GM11168 (cell line): ENCODE results near the gene ATP2C1.
"Not testable (repeated sequence)": the region's sequence is repeated elsewhere in the genome, so short reads cannot be mapped to it uniquely, and the experiment has no call there.

ENCODE experiments used
- in situ Hi-C: fragments of 300-500 bp; cut with MboI; formaldehyde crosslinking; loops from one replicate; pipeline ENCODE4 v1.12.0; 2022; ENCODE audit warnings: low sequenced_read_pairs; ENCODE audit not compliant: unreplicated experiment

Gene ATP2C1, protein sequence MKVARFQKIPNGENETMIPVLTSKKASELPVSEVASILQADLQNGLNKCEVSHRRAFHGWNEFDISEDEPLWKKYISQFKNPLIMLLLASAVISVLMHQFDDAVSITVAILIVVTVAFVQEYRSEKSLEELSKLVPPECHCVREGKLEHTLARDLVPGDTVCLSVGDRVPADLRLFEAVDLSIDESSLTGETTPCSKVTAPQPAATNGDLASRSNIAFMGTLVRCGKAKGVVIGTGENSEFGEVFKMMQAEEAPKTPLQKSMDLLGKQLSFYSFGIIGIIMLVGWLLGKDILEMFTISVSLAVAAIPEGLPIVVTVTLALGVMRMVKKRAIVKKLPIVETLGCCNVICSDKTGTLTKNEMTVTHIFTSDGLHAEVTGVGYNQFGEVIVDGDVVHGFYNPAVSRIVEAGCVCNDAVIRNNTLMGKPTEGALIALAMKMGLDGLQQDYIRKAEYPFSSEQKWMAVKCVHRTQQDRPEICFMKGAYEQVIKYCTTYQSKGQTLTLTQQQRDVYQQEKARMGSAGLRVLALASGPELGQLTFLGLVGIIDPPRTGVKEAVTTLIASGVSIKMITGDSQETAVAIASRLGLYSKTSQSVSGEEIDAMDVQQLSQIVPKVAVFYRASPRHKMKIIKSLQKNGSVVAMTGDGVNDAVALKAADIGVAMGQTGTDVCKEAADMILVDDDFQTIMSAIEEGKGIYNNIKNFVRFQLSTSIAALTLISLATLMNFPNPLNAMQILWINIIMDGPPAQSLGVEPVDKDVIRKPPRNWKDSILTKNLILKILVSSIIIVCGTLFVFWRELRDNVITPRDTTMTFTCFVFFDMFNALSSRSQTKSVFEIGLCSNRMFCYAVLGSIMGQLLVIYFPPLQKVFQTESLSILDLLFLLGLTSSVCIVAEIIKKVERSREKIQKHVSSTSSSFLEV

GRCh38 chr3:130893376-130894129 is at the start of gene ATP2C1:
ATP2C1 (plus strand) TSS chr3:130894084; CDS start chr3:130894770, 686 bp downstream.
- in situ Hi-C loops = loop anchor here (5.0 kb wide), 1 partner anchor 136 kb away; no protein-coding TSS in a partner anchor

DNA sequence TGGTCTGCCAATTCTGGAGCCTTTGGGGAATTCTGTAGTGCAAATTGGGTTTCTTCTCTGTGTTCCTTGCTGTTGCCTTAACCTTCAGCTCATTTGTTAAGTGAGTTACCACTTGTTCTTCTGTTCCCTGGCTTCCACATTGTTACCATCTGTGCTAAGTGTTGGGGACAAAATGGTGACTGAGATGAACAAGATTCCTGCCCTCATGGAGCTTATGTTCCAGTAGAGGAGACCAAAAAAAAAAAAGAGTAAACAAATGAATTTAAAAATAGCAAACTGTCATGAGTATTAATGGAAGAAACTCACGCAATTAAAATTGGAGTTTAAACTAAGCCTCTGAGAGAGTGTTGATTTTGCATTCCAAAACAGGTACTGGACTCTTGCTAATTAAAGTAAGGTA is 49.4 kb upstream of the ATP2C1 start:
- in situ Hi-C loops = no loop called here

- in situ Hi-C loops = no loop called here
These were observed 47.7 kb upstream of the ATP2C1 start for GRCh38 chr3:130846181-130846580.

GRCh38 chr3:130849091-130849552 is 44.8 kb upstream of the ATP2C1 start:
- in situ Hi-C loops = no loop called here

GRCh38 chr3:130850044-130850797 is 43.7 kb upstream of the ATP2C1 start:
- in situ Hi-C loops = no loop called here

DNA sequence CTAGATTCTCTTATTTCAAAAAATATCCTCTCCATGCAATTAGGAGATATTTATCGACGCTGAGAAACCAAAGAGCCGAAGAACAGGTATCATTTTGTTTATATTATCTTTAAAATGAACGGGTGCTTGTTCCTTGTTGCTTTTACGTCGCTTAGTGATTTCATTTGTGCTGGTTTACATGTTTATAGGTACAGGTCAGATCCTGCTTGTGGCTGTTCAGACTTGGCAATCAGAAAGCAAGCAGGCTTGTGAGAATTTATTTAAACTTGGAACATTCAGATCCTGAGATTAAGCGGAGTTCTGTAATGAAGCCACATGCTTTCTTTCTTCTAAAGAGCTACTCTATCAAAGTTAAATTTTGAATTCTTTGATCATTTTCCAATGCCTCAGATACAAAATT is 43.0 kb upstream of the ATP2C1 start:
- in situ Hi-C loops = no loop called here

DNA sequence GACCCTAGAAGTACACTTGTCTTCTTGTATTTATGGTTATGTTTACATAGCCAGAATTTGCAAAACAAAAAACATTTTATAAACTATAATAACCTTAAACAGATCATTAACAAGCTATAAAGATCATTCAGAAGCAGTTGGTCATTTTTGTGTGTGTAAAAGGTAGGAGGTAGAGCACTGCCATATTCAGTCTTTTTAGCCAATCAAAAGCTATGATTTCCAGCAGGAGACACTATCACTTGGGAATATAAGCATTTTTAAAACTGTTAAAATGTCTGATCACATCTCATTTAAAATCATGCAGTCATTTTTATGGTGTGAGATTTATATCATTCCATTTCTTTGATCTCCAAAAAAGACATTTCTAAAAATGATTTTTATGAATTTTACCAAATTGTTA is 42.6 kb upstream of the ATP2C1 start:
- in situ Hi-C loops = no loop called here

DNA sequence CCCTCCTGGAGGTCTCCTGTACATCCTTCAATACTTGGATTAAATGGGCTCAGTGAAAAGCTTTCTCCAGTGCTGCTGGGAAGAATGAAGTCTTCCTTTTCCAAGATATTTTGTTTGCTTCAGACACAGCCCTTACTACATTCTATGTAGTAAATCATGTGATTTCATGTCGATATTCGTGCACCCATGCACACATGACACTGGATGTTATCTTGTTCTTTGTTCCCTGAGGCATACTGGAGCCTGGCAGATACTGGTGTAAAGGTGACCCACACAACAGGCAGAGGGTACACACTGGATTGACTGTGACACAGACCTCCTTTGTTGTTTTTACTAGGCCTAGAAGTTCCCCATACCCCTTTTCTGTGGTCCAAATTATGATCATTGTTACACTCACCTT is 40.3 kb upstream of the ATP2C1 start:
- in situ Hi-C loops = no loop called here

GRCh38 chr3:130854208-130854864 is 39.5 kb upstream of the ATP2C1 start:
- in situ Hi-C loops = no loop called here

DNA sequence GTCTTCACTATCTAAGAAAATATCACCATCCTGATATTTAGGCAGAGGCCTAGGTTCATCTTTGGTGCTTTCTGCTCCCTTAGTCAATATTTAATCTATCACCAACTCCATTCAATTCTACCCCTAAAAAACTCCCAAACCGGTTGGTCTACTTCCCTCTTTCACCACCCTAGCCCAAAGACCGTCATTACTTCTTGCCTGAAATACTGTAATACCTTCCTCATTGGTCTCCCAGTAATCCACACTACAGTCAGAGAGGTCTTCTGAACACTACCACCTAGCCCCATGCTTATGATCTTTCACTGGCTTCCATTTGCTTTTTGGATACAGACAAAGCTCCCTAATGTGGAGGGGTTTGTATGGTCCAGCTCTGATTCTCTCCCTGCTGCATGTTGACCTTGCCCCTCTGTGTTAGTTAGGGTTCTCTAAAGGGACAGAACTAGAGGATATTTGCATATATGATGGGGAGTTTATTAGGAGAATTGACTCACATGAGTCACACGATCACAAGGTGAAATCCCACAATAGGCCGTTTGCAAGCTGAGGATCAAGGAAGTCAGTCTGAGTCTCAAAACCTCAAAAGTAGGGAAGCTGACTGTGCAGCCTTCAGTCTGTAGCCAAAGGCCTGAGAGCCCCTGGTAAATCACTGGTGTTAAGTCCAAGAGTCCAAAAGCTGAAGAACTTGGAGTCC is 36.4 kb upstream of the ATP2C1 start:
- in situ Hi-C loops = no loop called here

- in situ Hi-C loops = not testable (repeated sequence)
These were observed 31.8 kb upstream of the ATP2C1 start for GRCh38 chr3:130862130-130862529.

GRCh38 chr3:130865489-130865888 is 28.4 kb upstream of the ATP2C1 start:
- in situ Hi-C loops = no loop called here

DNA sequence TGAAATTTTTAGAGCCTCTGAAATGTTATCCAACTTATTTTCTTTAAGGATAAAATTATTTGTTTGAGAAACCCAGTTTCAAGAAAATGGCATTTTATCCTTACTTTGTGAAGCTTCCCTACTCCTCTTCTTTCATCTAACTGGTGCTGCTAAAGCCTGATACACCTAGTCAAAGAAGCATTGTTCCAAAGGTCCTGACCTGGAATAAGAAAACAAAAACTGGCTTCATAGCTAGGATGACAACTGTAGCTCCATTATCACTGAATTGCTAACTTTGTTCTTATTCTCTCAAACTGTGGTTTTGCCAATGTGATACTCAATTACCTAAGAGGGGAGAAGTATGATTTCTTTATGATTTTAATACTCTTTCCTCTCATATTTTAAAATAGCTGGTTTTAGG is 27.6 kb upstream of the ATP2C1 start:
- in situ Hi-C loops = no loop called here

GRCh38 chr3:130870423-130870822 is 23.5 kb upstream of the ATP2C1 start:
- in situ Hi-C loops = no loop called here

- in situ Hi-C loops = no loop called here
These were observed 17.3 kb upstream of the ATP2C1 start for GRCh38 chr3:130876594-130876993.

GRCh38 chr3:130878464-130878863 is 15.4 kb upstream of the ATP2C1 start:
- in situ Hi-C loops = no loop called here

DNA sequence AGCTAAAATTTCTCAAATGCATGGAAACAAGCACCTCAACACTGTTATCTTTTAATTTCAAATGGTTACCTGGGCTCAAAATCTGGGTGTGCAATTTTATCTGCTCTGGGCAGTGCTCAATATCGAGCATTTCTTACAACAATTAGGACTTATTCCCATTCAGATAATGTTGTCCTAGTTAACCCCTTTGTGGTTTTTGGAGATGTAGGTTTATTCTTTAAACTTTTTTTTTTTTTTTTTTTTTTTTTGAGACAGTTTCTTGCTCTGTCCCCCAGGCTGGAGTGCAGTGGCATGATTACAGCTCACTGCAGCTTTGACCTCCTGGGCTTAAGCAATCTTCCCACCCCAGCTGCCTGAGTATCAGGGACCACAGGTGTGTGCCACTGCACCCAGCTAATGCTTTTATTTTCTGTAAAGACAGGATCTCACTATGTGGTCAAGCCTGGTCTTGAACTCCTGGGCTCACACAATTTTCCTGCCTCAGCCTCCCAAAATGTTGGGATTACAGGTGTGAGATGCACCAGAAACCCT is 4.4 kb upstream of the ATP2C1 start:
- in situ Hi-C loops = no loop called here

DNA sequence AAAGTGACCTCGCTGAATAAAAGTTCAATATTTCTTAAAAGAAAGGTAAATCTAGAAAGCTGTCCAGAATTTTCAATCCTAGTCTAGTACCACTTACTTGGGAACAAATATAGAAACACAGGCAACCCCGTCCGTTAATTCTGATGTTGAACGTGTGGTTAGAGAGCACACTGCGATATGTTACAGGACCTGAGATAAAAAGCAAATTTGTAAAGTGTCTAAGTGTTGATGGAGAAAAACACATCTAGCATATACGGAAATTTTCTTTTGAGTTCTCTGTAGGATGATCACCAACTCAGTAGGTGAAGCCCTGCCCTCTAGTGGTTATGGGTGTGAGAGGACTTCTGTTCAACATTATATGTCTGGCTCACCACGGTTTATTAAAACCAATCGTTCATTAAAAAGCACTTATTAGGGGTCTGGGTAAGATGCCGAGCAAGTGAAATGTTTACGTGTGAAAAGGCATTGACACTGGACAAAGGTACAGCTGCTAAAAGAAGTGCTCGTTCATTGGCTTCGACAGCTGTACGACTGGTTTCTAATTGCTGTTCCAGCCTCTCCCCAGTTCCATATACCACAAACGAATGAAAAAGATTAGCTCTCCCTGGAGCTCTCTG is 1.0 kb upstream of the ATP2C1 start:
- in situ Hi-C loops = loop anchor here (5.0 kb wide), 1 partner anchor 136 kb away; no protein-coding TSS in a partner anchor
